HUES64 (cell line): Measurements from ENCODE around the gene SCNN1B.
A peak's percentile ranks its signal among the peaks of the same experiment; 100 is the strongest.
"Not testable (repeated sequence)": the region's sequence is repeated elsewhere in the genome, so short reads cannot be mapped to it uniquely, and the experiment has no call there.

ENCODE experiments used
- H3K27ac ChIP-seq: 2 replicates; pipeline ENCODE4 v1.7.0; 2013; ENCODE audit warnings: low read depth, low read length, inconsistent platforms
- H3K27me3 ChIP-seq: 2 replicates; pipeline ENCODE4 v1.6.1; 2013; ENCODE audit warnings: mild to moderate bottlenecking, low read length; ENCODE audit not compliant: insufficient read depth
- H3K36me3 ChIP-seq: 2 replicates; pipeline ENCODE4 v1.6.1; 2013; ENCODE audit warnings: mild to moderate bottlenecking, low read length; ENCODE audit not compliant: insufficient read depth
- H3K4me1 ChIP-seq: 2 replicates; pipeline ENCODE4 v1.6.1; 2013; ENCODE audit warnings: mild to moderate bottlenecking, low read length, moderate library complexity; ENCODE audit not compliant: insufficient read depth
- H3K4me3 ChIP-seq: 2 replicates; pipeline ENCODE4 v1.5.1; 2013; ENCODE audit warnings: mild to moderate bottlenecking, low read length, moderate library complexity
- H3K9ac ChIP-seq: 2 replicates; pipeline ENCODE4 v1.6.1; 2013; ENCODE audit warnings: mild to moderate bottlenecking, low read depth, low read length
- H3K9me3 ChIP-seq: 2 replicates; pipeline ENCODE4 v1.6.1; 2013; ENCODE audit warnings: low read depth, low read length; ENCODE audit not compliant: insufficient read depth
- WGBS: fragments of 150-250, 120-280 bp; methylation state at CpG from one replicate; pipeline ENCODE4 v1.1.7; 2013; ENCODE audit warnings: missing lambda C conversion rate; 5-methylcytosine and 5-hydroxymethylcytosine counted together

SCNN1B gene

GRCh38 chr16:23356941-23357340, 54.8 kb downstream of the SCNN1B start:
- 94% methylated on average over 7 of the region's 7 CpGs for WGBS
- H3K27me3 ChIP-seq = no peaks in the 10 kb centered on the region
- H3K36me3 ChIP-seq = no peaks in the 10 kb centered on the region
- no peak overlapping the region for H3K4me3 ChIP-seq
- no peaks in the 10 kb centered on the region for H3K9me3 ChIP-seq
- H3K4me1 ChIP-seq = no peaks in the 10 kb centered on the region
- H3K27ac ChIP-seq = no peak overlapping the region
- H3K9ac ChIP-seq = no peak overlapping the region

DNA sequence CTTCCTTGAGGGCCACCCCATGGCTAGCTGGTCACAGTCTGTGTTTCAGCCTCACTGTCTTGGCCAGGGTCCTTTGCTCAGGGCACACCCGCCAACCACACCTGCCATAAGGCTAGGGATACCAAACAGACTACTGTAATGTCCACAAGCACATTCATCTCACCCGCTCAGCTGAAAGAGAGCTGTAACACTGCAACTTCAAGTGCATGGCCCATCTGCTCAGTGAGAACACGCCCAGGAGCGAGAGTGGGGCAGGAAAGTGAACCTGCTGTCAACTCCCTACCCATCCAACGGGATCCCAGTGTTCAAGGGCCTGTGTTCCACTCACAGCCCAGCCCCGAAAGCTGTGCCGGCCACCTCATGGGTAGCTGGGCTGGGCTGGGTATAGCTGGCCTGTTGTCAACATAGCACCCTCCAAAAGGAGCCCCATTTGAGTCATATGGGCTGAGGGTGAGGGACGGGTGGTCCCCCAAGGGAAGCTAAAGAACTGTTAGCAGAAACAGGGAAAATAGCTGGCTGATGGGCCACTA, 55.7 kb downstream of the SCNN1B start:
- Histone ChIP-seq H3K4me1 (no peaks in the 10 kb centered on the region), H3K36me3 (no peaks in the 10 kb centered on the region), H3K27me3 (no peaks in the 10 kb centered on the region), H3K27ac (no peak overlapping the region), H3K9ac (no peak overlapping the region), H3K4me3 (no peak overlapping the region), H3K9me3 (no peaks in the 10 kb centered on the region)
- WGBS = 87% methylated on average over 8 of the region's 8 CpGs

GRCh38 chr16:23359092-23359760, 57.1 kb downstream of the SCNN1B start:
- no peak overlapping the region for H3K4me3 ChIP-seq
- H3K9ac ChIP-seq = no peak overlapping the region
- no peaks in the 10 kb centered on the region for H3K4me1 ChIP-seq
- 89% methylated on average over 8 of the region's 8 CpGs for WGBS
- no peaks in the 10 kb centered on the region for H3K27me3 ChIP-seq
- no peak overlapping the region for H3K27ac ChIP-seq
- H3K9me3 ChIP-seq = no peaks in the 10 kb centered on the region
- H3K36me3 ChIP-seq = no peaks in the 10 kb centered on the region

DNA sequence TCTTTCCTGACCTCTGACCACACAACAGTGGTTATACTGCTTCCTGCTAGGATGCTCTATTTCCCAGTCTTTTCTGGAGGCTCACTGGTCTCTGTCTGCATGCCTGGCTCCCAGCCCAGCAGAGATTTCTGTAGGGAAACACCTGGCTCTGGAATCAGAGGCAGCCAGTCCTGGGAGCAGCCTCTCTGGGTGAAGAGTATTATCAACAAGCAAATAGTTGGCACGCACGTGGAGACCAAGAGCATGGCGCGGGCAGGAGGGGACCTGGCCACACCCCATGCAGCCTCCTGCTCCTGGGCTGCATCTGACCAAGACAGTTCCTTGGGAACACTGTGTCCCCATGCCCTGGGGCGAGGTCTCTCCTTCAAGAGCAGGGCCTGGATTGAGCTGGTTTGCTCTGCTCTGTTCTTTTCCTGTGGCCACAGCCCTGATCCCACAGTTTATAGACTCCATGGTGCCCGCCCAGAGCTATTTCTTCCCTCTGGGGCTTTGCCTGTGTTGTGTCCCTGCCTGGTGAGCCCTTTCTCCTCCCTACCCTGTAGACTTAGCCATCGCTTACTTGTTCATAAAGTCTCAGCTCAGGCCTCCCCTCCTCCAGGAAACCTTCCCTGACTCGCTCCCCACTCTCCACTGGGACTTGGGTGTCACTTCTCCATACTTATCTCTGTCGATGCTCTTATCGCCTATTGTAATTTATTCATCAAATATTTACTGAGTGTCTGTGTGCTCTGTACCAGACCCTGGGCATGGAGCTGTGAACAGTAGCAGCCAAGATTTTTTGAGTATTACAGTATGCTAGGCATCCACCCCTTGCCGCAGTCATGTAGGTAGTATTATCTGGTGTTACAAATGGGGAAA, 60.6 kb downstream of the SCNN1B start:
- no peak overlapping the region for H3K27ac ChIP-seq

DNA sequence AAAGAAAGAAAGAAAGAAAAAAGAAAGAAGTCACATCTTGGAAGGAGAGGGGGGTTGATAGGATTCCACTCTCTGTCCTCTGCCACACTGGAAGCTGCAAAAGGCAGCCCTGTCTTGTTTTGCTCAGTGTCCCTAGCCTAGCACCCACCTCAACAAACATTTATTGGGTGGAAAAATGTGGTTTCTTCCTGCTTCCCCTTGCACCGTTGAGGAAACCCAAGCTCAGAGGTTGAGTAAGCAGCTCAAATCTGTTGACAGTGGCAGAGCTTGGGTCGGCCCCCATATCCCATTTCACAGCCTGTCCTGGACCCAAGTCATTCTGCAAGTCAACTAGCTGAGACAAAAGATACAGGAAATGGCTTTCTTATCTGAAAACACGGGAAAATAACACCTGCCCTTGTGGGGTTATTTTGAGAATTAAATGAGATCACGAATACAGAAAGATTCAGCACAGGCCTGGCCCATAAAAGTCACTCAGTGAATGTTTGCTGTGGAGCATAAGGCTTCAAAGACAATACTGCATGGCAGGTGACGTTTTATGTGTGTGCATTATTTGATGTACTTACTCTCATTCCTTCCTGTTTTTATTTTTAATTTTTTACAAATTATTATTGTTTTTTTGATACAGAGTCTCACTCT, 63.6 kb downstream of the SCNN1B start:
- H3K27ac ChIP-seq = peak overlapping the region; percentile 6; the same call in 1 of the 2 replicates
- no peaks in the 10 kb centered on the region for H3K9me3 ChIP-seq
- H3K9ac ChIP-seq = no peak overlapping the region
- H3K4me3 ChIP-seq = no peak overlapping the region
- no peaks in the 10 kb centered on the region for H3K27me3 ChIP-seq
- H3K4me1 ChIP-seq = peaks cover 7% of the 10 kb centered on the region; the same call in 1 of the 2 replicates
- WGBS = 30% methylated on average over 4 of the region's 5 CpGs
- no peaks in the 10 kb centered on the region for H3K36me3 ChIP-seq

More for the DNA sequence above, 60.6 kb downstream of the SCNN1B start:
- Histone ChIP-seq H3K4me3 (no peak overlapping the region), H3K27me3 (no peaks in the 10 kb centered on the region), H3K9me3 (no peaks in the 10 kb centered on the region), H3K4me1 (peaks cover 7% of the 10 kb centered on the region; the same call in 1 of the 2 replicates), H3K36me3 (no peaks in the 10 kb centered on the region), H3K9ac (no peak overlapping the region)
- whole genome bisulfite sequencing = 82% methylated on average over 11 of the region's 11 CpGs

DNA sequence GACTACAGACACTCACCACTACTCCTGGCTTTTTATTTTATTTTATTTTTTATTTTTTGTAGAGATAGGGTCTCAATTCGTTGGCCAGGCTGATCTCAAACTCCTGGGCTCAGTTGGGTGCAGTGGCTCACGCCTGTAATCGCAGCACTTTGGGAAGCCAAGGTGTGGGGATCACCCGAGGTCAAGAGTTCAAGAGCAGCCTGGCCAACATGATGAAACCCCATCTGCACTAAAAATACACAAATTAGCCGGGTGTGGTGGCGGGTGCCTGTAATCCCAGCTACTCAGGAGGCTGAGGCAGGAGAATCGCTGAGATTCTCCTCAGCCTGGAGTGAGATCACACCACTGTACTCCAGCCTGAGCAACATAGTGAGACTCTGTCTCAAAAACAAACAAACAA, 64.2 kb downstream of the SCNN1B start:
- not testable (repeated sequence) for H3K36me3 ChIP-seq, H3K9ac ChIP-seq, H3K27ac ChIP-seq, H3K4me1 ChIP-seq, H3K27me3 ChIP-seq, H3K9me3 ChIP-seq, H3K4me3 ChIP-seq
- 90% methylated on average over 7 of the region's 7 CpGs for WGBS

GRCh38 chr16:23367564-23367963, 65.5 kb downstream of the SCNN1B start:
- H3K27me3 ChIP-seq = no peaks in the 10 kb centered on the region
- no peaks in the 10 kb centered on the region for H3K36me3 ChIP-seq
- no peak overlapping the region for H3K27ac ChIP-seq
- H3K9me3 ChIP-seq = no peaks in the 10 kb centered on the region
- no peak overlapping the region for H3K9ac ChIP-seq
- H3K4me3 ChIP-seq = no peak overlapping the region
- 97% methylated on average over 10 of the region's 10 CpGs for WGBS
- peaks cover 7% of the 10 kb centered on the region; the same call in 1 of the 2 replicates for H3K4me1 ChIP-seq

DNA sequence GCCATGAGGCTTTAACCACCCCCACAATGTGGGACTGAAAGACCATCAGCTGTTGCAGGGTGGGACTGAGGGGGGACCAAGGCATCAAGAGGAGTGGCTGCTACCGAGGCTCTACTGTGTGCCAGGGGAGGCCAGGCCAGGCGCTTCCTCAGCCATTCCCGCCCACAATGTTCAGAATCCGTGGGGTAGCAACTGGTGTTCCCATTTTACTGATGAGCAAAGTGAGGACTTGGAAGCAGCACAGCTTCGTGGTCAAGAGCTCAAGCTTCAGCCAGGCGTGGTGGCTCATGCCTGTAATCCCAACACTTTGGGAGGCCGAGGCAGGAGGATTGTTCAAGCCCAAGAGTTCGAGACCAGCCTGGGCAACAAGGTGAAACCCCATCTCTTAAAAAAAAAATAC, 65.9 kb downstream of the SCNN1B start:
- Histone ChIP-seq H3K4me3 (no peak overlapping the region), H3K36me3 (no peaks in the 10 kb centered on the region), H3K27ac (no peak overlapping the region), H3K9me3 (no peaks in the 10 kb centered on the region), H3K27me3 (no peaks in the 10 kb centered on the region), H3K9ac (no peak overlapping the region), H3K4me1 (peaks cover 7% of the 10 kb centered on the region; the same call in 1 of the 2 replicates)
- 92% methylated on average over 8 of the region's 8 CpGs for WGBS

DNA sequence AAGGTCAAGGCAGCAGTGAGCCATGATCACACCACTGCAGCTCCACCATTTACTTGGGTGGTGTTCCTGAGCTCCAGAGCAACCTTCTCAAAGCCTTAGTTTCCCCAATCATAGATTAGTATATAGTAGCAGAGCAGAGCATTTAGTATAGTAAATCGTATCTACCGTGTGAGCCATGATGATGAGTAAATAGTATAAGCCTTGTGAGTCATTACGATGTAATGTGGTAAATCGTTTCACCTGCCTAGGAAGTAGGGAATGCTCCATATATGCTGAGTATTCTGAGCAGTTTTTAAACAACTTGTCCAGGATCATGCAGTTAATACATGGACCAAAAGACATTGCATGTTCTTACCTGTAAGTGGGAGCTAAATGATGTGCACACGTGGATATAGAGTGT, 66.4 kb downstream of the SCNN1B start:
- Histone ChIP-seq H3K9ac (no peak overlapping the region), H3K9me3 (no peaks in the 10 kb centered on the region), H3K27me3 (no peaks in the 10 kb centered on the region), H3K27ac (no peak overlapping the region), H3K36me3 (no peaks in the 10 kb centered on the region), H3K4me1 (peaks cover 7% of the 10 kb centered on the region; the same call in 1 of the 2 replicates), H3K4me3 (no peak overlapping the region)
- 87% methylated on average over 5 of the region's 5 CpGs for WGBS

GRCh38 chr16:23369416-23369815, 67.3 kb downstream of the SCNN1B start:
- Histone ChIP-seq H3K4me3 (no peak overlapping the region), H3K9me3 (no peaks in the 10 kb centered on the region), H3K9ac (no peak overlapping the region), H3K27ac (no peak overlapping the region), H3K4me1 (peaks cover 7% of the 10 kb centered on the region; the same call in 1 of the 2 replicates), H3K36me3 (no peaks in the 10 kb centered on the region), H3K27me3 (no peaks in the 10 kb centered on the region)
- WGBS = 88% methylated on average over 7 of the region's 7 CpGs

DNA sequence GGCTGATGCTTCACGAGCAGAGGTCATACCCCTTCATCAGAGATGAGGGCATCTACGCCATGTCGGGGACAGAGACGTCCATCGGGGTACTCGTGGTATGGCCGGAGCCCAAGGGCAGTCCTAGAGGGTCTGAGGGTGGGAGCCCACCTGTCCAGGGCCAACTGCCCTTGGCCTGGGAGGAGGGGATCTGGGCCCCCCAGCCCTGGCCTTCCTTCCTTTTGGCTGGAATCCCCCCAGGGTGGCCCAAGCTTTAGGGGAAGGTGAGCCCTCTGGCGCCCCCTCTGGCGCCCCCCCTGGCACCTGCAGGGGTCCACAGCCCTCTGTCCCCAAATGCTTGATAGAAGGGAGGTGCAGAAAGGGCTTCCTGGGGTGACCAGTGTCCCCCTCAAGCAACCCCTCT, 69.3 kb downstream of the SCNN1B start:
- Histone ChIP-seq H3K9me3 (no peaks in the 10 kb centered on the region), H3K4me1 (no peaks in the 10 kb centered on the region), H3K36me3 (no peaks in the 10 kb centered on the region), H3K4me3 (no peak overlapping the region), H3K27ac (no peak overlapping the region), H3K27me3 (no peaks in the 10 kb centered on the region), H3K9ac (no peak overlapping the region)
- 85% methylated on average over 9 of the region's 9 CpGs for WGBS
